NK-92 (cell line): ENCODE data around the gene BCAN.

ENCODE experiments used
- DNase-seq: peaks from one replicate; lab custom pipeline; 2025; ENCODE audit not compliant: unreplicated experiment; lab: John Stamatoyannopoulos, UW

BCAN gene

DNA sequence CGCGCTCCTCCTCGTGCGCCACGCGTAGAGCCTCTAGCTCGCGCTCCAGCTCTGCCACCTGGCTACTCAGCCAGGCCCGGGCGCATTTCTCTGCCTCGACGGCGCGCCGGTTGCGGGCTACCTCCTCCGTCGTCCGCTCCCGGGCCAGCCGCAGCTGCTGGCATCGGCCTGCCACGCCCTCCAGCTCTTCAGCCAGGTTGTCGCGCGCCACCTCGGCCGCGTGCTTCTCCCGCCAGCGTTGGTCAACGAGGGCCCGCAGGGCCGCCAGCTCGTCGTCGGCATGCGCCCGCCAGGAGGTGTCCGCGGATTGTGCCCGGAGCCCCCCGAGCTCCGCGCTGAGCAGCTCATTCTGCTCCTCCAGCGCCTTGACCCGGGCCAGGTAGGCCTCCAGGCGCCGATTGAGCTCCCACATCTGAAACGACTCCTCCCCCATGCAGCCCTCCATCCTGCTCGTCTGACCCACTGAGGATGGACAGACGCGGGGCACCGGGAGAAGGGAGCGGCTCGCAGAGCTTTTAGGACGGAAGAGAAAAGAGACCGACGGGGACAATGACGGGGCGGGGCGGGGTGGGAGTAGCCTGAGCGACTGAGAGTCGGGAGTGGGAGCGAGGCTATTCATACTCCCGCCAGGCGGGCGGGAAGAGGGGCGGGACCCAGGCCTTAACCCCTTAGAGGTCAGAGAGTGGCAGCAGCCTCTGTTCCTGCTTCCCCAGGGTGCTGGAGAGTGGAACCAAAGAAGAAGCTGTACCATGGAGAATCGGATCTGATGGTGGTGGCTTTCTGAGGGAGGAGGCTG is 35.1 kb downstream of the BCAN start, which contains the start of gene NES:
NES (minus strand) TSS at position 588 of the 796 bp plus-strand sequence; CDS start at position 445, 143 bp downstream.
- no peak for DNase-seq

DNA sequence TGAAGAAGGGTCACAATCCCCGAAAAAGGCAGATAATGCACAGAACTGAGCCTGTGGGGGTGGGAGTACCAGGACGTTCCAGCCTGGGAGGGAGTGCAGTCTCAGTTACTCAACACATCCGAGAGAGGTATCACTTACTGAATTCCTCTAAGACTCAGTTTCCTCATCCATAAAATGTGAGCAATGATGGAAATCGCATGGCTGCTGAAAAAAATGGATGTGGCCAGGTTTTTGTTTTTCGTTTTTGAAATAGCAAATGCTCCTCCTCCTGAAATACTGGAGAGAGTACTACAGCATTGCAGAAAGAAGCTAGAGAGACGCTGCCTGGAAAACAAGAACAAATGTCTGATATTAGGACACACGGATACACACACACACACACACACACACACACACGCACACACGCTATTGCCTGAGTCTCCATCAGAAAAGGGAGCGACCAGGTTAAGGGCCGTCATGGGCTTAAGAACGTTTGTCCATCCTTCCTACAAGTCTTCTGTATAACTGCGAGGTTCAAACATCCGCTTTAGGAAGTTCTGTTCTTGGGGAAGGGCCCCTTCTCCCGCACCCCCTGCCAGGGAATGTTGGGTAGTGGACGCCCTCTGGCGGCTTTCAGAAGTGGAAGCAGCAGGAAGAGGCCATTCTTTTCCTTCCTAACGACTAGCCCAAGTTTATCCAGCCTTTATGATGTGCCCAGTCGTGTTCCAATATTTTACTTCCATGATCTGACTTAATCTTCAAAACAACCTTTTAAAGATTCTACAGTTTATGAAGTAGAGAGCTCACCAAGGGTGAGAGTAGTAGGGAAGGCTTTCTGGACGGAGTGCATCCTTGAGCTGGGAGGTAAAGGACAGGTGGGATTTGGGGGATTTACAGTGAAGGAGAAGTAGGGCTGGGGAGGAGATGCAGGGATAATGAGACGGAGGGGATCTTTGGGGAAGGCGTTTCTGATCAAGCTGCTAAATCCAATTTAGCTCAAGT is 36.0 kb downstream of the BCAN start:
- no peak for DNase-seq

DNA sequence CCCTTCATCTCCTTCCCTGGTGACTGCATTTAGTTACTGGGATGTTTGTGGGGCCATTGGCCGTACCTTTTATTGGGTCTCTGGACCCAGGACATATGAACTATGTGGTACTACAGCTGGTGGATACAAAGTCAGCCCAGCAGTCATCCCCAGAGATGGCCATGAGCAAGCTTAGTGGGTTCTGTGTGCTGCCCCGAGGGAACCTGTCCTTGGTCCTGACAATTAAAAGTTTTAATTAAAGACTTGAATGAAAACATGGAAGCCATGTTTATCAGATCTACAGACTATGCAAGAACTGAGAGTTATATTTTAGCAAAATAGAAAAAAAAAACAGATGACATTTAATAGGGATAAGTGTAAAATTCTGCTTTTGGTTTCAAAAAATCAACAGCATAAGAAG is 38.1 kb downstream of the BCAN start:
- no peak for DNase-seq

DNA sequence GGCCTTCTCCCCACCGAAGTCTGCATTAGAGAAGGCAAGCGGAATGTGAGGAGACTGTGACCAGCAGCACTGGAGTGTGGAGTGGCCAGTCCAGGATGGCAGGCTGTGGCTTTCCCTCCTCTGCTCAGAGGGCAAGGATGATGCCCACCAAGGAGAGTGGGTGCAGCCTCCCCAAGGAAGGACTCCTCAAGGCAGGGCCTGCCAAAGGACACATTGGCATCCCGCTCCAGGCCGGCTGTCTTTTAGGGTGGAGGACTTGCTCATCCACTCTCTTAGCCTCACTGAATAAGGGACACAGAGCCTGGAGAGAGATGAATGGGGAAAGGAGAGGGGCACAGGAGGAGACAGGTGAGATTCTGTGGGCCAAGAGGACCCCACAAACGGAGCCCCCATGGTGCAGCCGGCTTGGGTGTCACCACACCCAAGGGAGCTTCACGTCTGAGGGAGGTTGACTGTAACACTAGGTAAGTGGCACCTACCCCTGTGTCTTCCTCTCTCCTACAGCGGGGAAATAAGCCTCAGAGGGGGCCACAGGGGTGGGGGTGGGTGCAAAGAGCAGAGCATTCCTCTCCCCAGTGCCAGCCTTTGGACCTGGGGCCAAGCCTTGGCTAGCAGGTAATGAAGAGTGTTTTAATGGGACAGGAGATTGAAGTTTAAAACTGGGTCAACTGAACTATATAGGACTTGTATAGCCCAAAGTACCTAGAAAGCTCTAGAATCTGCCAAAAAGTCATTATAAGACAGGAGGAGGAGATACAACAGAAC is 39.5 kb downstream of the BCAN start:
- no peak for DNase-seq

DNA sequence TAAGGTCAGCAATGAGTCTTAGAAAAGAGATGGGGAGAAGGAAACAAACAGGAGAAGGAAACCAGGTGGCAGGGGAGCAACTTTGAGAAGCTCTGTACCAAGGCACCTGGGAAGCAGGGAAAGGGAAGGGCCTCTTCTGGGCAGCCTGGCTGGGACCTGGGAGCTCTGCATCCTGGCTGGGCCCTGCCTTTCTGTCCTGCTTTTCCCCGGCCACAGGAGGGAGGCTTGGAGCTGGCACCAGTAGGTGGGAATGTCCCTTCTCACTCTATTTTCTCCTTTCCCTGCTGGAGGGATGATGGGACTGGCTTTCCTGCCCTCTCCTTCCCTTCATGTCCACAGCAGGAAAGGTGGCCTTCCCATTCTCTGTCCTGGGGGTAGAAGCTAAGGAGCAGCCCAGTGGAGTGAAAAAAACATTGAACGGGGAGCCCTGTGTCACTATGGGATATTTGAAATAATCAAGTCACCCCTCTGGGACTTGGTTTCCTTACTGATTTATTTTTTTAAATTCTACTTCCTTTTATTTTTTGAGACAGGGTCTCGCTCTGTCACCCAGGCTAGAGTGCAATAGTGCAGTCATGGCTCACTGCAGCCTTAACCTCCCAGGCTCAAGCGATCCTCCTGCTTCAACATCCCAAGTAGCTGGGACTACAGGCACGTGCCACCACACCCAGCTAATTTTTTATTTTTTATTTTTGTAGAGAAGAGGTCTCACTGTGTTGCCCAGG is 40.4 kb downstream of the BCAN start:
- no peak for DNase-seq

DNA sequence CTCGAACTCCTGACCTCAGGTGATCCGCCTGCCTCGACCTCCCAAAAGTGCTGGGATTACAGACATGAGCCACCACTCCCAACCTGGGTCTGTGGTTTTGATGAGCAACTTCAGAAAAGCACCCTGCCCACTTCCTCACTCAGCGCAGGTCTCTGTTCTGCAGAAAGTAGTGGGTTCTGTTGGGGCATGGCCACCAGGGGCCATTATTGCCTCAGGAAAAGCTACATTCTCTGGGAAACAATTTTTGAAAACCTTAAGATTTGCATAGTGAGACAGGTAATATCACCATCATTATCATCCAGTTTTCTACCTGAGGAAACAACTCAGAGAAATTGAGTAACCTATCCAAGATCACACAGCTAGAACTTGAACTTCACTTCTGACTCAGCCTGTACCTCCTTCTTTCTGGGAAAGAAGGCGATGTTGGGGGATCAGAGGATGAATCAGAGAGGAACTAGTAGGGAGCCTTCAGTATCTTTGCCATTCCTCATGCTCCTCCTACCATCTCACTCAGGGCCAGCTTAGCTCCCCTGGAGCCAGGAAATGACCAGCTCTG is 42.4 kb downstream of the BCAN start:
- DNase-seq, result no peak

DNA sequence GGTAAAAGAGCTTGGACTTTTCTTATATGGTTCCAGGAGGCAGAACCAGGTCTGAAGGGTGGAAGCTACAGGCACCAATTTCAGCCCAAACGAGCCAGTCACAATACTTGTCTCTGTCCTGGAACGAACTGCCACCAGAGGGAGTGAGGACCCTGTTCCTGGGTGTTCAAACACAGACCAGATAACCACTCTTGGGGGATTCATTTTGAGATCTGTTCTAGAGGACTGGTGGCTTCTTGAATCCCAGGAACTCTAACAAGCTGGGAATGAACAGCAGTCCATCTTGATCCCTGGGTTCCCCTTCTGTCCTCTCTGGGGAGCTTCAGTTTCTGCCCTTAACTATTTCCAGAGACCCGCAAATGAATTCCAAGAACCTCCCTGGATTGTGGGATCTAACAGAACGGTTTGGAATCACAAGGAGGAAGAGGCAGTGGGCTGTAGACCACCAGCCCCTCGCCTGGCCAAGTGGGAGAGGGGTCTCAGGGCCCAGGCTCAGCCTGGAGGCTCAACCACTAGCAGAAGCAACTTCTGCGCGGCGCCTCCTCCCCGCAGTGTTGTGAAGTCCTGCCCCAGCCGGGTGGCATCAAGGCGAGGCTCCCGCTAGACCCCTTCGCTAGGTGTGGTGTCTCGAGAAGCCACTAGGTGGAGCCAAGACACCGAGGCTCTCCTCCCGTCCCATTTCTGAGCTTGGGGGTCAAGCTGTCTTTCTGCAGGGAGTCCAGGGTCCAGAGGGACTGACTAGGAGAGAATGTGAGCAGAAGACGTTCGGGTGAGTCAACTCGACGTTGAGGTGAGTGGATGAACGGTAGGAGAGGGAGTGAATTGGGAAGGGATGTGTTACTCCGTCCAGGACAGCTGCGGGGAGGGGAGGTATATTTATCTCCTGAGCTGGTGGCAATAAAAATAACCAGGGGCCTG is 47.4 kb downstream of the BCAN start:
- no peak for DNase-seq

DNA sequence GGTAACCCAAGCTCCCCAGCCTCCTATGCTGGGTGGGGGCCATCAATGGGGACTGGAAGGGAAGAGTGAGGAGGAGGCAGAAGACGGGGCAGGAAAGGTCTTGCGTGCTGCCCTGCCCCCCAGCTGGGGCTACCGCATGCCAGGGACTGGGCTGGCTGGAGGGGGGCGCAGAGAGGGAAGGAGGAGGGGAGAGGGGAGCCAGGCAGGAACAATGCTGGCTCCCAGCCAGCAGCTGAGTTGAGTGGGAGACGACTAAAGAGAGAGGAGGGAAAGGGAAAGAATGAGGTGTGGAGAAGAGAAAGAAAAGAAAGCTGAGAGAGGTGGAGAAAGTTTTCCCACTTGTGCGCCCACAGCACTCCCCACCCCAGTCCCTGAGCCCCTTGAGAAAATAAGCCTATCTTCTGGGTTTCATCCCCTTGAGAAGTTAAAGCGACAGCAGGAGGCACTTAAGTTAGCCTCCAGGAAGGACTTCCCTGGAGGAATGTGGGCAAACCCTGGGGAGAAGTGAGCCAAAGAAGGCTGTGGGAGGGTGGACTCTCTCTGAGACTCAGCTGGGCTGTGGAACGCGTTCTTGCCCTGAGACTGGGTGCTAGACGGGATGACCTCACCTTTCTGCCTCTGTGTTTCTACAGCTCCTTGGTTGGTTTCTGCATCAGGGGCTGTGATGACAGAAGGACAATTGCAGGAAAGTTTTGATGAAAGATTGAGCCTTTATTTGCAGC is 48.2 kb downstream of the BCAN start:
- no peak for DNase-seq

DNA sequence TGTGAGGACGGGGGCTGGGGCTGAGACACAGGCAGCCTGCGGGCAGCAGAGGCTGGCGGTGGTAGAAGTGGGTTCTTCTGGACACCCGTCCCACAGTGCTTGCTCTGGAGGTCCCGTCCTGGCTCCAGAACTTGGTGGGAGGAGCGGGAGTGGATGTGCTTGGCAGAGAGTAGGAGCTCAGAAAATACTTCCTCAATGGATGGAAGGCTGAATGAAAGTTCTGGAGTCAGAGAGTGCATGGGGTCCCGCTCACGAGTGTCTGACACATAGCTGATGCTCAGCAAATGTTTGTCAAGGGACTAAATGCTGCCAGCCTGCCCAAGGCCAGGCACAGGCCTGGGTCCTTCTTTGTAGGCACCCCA is 48.7 kb downstream of the BCAN start:
- no peak for DNase-seq

DNA sequence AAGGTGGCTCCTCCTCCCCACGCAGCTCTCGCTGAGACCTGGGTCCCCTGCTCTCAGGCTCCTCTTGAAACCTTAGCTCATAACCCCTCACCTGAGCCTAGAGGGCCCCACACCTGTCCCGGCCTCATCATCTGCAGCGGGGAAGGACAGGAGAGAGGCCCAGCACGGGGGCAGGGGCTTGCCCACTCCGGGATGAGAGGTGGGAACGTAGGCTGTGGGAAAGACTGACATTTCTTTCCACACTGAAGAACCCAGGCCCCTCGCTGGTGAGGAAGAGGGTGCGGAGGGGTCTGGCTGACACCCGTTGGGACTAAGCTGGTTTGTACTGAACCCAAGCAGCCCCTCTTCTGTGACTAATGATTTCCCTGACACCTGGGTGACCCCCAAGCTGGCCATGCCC is 49.3 kb downstream of the BCAN start:
- no peak for DNase-seq

DNA sequence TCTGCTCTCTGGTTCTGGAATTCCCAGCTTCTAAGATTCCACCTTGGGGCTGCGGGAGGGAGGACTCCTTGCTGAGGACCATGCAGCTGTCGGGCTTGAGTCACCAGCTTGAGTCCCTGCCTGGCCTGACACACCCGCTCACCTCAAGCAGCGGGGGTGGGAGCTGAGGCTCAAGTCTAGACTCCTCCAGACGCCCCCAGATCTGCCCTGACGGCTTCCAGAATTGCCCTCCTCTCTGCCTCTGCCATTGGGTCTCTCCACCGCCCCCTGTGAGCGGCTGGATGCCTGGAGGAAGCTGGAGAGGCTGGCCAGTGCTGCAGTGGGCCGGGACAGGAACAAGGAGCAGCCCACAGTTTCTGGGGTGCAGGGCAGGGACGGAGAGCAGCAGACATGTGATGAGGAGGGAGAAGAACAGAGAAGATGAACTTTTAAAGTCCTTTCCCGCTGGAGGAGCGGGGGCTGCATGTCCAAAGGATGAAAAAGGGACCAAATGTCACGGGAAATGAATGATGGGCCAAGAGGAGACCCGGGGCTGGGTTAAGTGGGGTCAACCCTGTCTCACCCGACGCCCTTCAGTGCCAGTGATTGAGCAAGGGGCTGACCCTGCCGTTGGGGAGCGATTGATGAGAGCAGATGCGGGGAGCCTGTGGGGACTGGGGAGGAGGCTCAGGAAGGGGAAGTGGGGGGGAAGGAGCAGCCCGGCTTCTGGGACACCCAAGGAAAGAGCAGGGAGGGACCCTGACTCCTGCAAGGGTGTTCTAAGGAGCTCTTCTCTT is 49.9 kb downstream of the BCAN start:
- DNase-seq, result no peak

DNA sequence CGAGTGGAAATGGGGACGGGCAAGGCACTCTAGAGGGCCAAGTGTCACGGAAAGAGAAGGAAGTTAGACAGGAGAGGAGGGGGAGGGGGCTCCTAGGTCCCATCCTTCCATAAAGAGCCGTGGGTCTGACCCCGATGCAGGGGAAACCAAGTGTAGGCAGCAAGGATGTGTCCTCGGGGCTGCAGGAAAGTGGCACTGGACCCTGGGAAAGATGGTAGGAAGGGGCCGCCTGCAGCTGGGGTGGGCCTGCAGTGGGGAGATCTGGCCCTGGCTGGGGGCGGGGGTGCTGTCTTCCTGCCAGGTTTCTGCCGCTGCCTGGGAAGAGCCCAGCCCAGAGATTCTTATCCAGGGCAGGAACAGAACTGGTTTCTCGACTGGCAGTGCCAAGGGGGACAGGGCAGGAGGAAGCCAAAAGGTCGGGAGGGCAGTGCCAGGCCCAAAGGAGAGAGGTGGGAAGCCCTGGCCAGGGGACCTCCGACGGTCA is 50.6 kb downstream of the BCAN start:
- no peak for DNase-seq

DNA sequence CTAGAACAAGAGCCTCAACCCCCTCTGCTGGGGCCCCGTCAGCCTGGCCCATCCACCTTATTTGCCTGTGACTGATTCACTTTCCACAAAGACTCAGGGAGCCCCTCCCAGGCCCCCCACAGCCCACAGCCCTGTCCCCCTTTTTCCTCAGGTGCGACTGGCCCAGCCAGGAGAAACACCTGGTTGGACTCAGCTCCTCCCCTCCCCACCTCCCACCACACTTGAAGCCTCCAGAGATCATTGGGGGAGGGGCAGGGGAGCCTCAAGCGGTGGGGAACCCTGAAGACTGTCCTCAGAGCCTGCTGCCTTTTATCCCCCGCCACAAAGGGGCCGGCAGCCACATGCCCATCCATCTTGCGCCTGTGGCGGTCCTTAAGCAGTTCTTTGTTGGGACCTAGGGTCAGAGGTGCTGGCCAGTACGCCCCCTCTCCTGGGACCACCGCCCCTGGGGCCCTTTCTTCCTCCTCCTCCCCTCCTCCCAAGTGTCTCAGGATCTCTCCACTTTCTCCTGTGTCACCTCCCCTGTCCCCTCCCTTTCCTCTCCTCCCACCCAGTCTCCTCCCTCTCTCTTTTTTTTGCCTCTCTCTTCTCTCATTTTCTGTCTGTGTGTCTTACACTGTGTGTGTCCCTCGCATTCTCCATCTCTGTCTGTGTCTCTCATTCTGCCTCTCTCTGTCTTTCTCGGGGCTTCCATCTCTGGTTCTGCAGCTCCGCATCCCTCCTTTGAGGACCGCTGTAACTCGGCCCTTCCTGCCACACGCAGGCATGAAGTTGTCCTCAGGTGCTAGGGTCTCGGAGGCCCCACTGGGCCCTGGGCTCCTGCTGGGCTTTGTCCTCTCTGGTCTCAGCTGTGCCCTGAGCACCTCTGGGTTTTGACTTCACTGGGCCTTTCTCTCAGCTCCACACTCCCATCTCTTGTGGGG is 51.3 kb downstream of the BCAN start:
- no peak for DNase-seq

DNA sequence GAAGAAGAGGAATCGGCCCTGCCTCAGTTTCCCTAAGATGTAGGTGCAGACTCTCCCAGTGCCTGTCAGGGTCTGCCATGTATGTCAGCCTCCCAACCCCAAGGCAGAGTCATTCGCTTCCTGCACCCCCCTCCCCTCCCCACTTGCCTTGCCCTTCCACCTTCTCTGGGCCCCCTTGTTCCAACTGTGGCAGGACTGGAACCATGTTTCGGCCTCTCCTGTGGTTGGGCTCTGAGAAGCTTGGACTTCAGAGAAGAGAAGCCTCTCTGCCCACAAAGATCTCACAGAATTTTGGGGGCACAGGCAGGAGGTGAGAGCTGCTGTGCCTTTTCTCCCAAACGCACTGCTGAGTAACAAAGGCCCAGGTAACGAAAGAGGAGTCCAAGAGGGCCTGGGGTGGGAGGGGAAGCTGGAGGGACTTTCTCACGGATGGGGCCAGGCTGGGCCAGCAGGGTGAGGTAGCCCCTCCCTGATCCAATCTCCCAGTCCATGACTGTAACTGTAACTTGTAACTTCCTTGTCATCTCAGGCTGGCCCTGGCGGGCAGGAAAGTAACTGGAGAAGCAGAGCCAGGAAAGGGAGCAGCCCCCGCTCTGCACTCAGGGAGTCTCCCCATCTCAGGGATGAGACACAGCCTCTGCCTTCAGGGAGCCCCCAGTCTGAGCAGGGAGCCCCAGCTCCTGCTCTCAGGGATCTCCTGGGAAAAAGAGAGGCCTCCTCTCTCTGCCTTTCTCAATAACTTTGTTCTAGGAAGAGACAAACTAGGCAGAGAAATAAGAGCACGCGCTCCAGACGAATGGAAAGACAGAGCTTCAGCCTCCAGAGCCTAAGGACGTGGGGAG is 52.2 kb downstream of the BCAN start:
- no peak for DNase-seq

DNA sequence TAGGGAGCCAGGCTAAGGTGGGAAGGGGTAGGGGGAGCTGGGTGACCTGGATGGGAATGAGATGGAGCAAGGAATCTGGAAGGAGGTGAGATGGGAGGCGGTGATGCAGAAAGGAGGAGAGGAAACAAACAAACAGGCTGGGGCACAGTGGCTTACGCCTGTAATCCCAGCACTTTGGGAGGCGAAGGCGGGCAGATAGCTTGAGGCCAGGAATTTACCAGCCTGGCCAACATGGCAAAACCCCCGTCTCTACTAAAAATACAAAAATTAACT is 52.7 kb downstream of the BCAN start:
- no peak for DNase-seq

DNA sequence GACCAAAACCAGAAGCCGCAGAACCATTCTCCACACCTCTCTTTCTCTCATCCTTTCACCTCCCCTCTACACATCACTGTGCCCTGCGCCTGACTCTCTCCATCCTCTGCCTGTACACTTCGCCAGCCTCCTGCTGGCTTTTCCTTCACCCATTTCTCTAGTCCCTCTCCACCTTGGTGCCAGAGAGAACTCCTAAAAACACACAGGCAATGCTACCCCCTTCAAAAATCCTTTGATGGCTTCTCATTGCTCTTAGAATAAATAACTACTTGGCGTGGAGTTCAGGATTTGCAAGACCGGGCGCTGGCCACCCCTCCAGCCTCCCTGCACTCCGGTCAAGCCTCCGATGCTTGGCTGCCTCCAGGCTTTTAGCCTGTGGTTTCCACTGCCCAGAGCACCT is 54.8 kb downstream of the BCAN start:
- DNase-seq, result no peak
